Neural progenitor cell (in vitro differentiated cells): ENCODE data around the gene FAM90A26. TPM values are rescaled to one million over a fixed set of nuclear protein-coding genes. Genes with fewer than 3 reads are reported as not detected.
"Not testable (repeated sequence)": the region's sequence is repeated elsewhere in the genome, so short reads cannot be mapped to it uniquely, and the experiment has no call there.

Source experiments
- DNase-seq: peaks from one replicate; pipeline ENCODE4 v3.0.0-alpha.2; 2016; ENCODE audit warnings: low spot score
- H2AFZ ChIP-seq: fragments of 200-600 bp; sonication (generic); replicated peaks from 2 replicates; pipeline ENCODE4 v1.6.1; 2016; ENCODE audit warnings: antibody characterized with exemption
- H3F3A ChIP-seq: fragments of 200-600 bp; sonication (generic); 2 replicates; pipeline ENCODE4 v1.6.1; 2016; ENCODE audit warnings: antibody characterized with exemption, low read depth
- H3K27ac ChIP-seq: fragments of 200-600 bp; sonication (generic); 2 replicates; pipeline ENCODE4 v1.5.1; 2016; ENCODE audit warnings: mild to moderate bottlenecking
- H3K27me3 ChIP-seq: fragments of 200-600 bp; sonication (generic); 2 replicates; pipeline ENCODE4 v1.6.1; 2016; ENCODE audit warnings: mild to moderate bottlenecking, moderate library complexity
- H3K36me3 ChIP-seq: fragments of 200-600 bp; sonication (generic); 2 replicates; pipeline ENCODE4 v1.5.1; 2016
- H3K4me1 ChIP-seq: fragments of 200-600 bp; sonication (generic); 2 replicates; pipeline ENCODE4 v1.6.1; 2016; ENCODE audit warnings: mixed run types
- H3K4me2 ChIP-seq: fragments of 200-600 bp; sonication (generic); 2 replicates; pipeline ENCODE4 v1.6.1; 2016
- H3K4me3 ChIP-seq: fragments of 200-600 bp; sonication (generic); 2 replicates; pipeline ENCODE4 v1.5.1; 2016
- H3K79me2 ChIP-seq: fragments of 200-600 bp; sonication (generic); 2 replicates; pipeline ENCODE4 v1.6.1; 2016; ENCODE audit warnings: low read depth
- H3K9ac ChIP-seq: fragments of 200-600 bp; sonication (generic); 2 replicates; pipeline ENCODE4 v1.6.1; 2016
- H3K9me3 ChIP-seq: fragments of 200-600 bp; sonication (generic); 2 replicates; pipeline ENCODE4 v1.5.1; 2016; ENCODE audit warnings: low read depth
- H4K20me1 ChIP-seq: fragments of 200-600 bp; sonication (generic); 2 replicates; pipeline ENCODE4 v1.6.1; 2016; ENCODE audit warnings: low read depth
- H3K27ac Mint-ChIP-seq: 3 replicates; pipeline ENCODE4 v1.8.0; 2021; ENCODE audit warnings: mixed read lengths
- H3K27me3 Mint-ChIP-seq: 2 replicates; pipeline ENCODE4 v1.8.0; 2022; ENCODE audit warnings: low read depth, mild to moderate bottlenecking, inconsistent platforms, moderate library complexity, mixed read lengths; ENCODE audit not compliant: insufficient read depth
- H3K36me3 Mint-ChIP-seq: 3 replicates; pipeline ENCODE4 v1.8.0; 2021; ENCODE audit warnings: mixed read lengths
- H3K4me1 Mint-ChIP-seq: 3 replicates; pipeline ENCODE4 v1.8.0; 2021; ENCODE audit warnings: mixed read lengths
- H3K4me3 Mint-ChIP-seq: 3 replicates; pipeline ENCODE4 v1.8.0; 2021; ENCODE audit warnings: mild to moderate bottlenecking, moderate library complexity, mixed read lengths
- H3K9me3 Mint-ChIP-seq: 3 replicates; pipeline ENCODE4 v1.8.0; 2020; ENCODE audit warnings: mixed read lengths
- total RNA-seq: library from RNA; depleted of rRNA; stranded (reverse); fragments of >200 nt; gene quantifications from 2 replicates; pipeline ENCODE4 v1.2.3, GENCODE V29; 2015; ENCODE audit warnings: low replicate concordance
- TF ChIP-seq, protein P1 (sequence below): fragments of 200-600 bp; sonication (generic); IDR thresholded peaks from 2 replicates; pipeline ENCODE4 v1.5.1; 2017; ENCODE audit warnings: antibody characterized with exemption, mild to moderate bottlenecking

FAM90A26 gene
- total RNA-seq, 1 donor from 2014 or later, result not detected

DNA sequence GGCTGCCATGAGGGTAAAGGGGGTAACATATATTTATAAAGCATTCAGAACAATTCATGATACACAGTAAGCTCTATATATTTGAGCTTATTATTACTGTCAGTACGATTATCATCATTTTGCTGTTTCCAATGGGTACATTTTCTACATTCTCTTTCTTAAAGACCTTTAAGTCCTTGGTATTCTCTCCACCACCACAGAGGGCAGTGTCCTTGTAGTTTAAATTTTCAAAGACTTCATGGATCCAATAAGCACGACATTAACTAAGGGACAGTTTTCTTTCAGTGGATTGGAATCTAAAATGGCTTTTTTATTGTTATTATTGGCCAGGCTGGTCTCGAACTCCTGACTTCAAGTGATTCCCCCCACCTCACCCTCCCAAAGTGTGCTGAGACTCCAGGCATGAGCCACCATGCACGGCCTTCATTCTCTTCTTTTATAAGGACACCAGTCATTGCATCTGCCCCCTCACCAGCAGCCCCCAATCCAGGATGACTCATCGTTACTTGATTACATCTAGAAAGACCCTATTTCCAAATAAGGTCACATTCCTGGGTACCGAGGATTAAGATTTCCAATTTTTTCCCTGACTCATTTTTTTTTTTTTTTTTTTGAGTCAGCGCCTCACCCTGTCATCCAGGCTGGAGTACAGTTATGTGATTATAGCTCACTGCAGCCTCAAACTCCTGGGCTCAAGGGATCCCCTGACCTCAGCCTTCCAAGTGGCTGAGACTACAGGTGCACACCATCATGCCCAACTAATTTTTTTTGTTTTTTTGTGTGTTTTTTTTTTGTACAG lies 21.4 kb upstream of the FAM90A26 start:
- not testable (repeated sequence) for H3K27ac ChIP-seq, H3K9me3 ChIP-seq, H3K36me3 Mint-ChIP-seq, H3K4me2 ChIP-seq, H3K4me1 ChIP-seq, DNase-seq, H3F3A ChIP-seq, H3K79me2 ChIP-seq, H3K4me3 ChIP-seq, H3K36me3 ChIP-seq, H3K4me3 Mint-ChIP-seq, H2AFZ ChIP-seq, H3K27me3 ChIP-seq, H3K4me1 Mint-ChIP-seq, H3K9me3 Mint-ChIP-seq, H3K27me3 Mint-ChIP-seq, H3K9ac ChIP-seq, H4K20me1 ChIP-seq, H3K27ac Mint-ChIP-seq

DNA sequence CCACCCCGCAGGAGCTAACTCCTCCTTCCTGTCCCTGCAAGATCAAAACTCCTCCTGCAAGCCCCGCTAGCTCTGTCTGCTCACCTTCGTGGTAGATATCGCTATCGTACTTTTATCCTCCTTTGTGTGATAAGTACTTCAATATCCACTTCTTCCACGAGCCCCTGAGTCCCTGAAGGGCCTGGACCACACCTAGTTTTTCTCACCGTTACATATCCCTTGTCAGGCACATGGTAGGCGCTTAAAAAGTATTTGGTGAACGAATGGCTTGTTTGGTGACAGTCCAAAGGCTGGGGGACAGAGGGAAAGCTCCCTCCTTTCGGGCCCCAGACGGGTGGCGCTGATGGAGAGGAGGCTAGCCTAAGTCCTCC lies 18.4 kb upstream of the FAM90A26 start:
- not testable (repeated sequence) for H3K27me3 Mint-ChIP-seq, H3K9me3 ChIP-seq, H3K9ac ChIP-seq, H3K4me1 ChIP-seq, DNase-seq, H3K36me3 ChIP-seq, H3K36me3 Mint-ChIP-seq, H3K79me2 ChIP-seq, H3K27me3 ChIP-seq, H3F3A ChIP-seq, H4K20me1 ChIP-seq
- Mint-ChIP-seq H3K9me3 (peaks cover 13% of the 10 kb centered on the region), H3K4me3 (peak overlapping the region; percentile 90), H3K4me1 (peaks cover 17% of the 10 kb centered on the region), H3K27ac (peak overlapping the region; percentile 96)
- peak overlapping the region; percentile 63 for H2AFZ ChIP-seq
- H3K27ac ChIP-seq, result peak overlapping the region; percentile 78
- H3K4me2 ChIP-seq, result peak overlapping the region; percentile 80
- peak overlapping the region; percentile 62 for H3K4me3 ChIP-seq

DNA sequence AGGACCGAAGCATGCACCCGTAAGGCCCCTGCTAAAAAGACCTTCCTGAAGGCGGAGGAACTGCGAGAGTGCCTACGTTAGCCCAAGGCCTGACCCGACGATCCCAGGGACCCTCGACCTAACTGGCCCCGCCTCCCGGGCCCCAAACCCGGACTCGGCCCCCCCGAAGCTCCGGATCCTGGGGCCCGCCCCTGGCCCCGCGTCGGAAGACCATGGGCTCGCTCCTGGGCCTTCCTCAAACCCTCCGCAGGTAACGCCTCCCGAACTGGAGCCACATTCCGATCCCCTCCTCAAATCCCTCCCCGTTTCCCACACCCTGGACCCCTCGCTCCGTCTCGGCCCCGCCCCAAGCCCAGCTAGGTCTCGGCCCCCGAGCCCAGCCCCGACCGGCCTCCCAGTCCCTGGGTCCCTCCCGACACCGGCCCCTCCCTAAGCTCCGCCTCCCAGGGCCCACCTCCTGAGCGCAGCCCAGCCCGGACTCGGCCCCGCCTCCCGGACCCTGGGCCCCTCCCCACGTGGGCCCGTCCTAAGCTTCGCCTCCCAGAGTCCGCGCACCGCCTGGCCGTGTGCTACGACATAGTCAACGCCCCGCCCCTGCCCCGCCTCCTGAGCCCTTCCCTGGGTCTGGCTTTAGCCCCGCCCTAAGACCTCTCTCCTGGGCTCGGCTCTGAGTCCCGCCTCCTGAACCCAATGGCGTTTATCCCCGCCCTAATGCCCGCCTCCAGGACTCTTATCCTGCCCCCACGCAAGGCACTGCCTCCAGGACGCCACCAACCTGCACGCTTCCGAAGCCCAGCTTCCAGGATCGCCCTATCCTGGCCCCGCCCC lies 17.8 kb upstream of the FAM90A26 start:
- not testable (repeated sequence) for H3K79me2 ChIP-seq, H3K9me3 ChIP-seq, H3K36me3 Mint-ChIP-seq, H3K4me1 ChIP-seq, H3K36me3 ChIP-seq, H3K9ac ChIP-seq, H4K20me1 ChIP-seq, H3K27me3 ChIP-seq, H3F3A ChIP-seq, H3K27me3 Mint-ChIP-seq
- Mint-ChIP-seq H3K27ac (peak overlapping the region; percentile 96), H3K4me1 (peaks cover 17% of the 10 kb centered on the region), H3K9me3 (peaks cover 13% of the 10 kb centered on the region), H3K4me3 (peak overlapping the region; percentile 90)
- H3K4me3 ChIP-seq, result peak overlapping the region; percentile 62
- peak overlapping the region; percentile 78 for H3K27ac ChIP-seq
- peak overlapping the region; percentile 80 for H3K4me2 ChIP-seq
- DNase-seq, result peak; percentile 92
- H2AFZ ChIP-seq, result peak overlapping the region; percentile 63

DNA sequence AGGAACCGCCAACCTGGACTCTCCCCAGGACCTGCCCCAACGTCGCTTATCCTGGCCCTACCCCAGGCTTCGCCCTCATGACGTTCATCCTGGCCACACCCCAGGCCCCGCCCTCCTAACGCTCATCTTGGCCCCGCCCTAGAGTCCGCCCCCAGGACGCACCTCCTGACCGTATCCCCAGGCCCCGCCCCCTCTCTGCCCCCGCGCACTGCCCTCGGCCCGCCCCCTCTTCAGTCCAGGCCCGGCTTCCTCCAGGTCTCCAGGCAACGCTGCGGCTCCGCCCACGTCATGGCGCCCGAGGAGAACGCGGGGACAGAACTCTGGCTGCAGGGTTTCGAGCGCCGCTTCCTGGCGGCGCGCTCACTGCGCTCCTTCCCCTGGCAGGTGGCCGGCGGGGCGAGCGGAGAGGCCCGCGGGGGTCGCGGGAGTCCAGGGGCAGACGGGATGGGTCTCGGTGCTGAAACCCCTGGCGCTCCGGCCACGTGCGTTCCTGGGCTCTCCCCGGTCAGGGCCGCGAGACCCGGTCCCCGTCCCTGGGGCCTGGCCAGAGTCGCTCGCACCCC lies 17.1 kb upstream of the FAM90A26 start:
- H3K79me2 ChIP-seq, H3K36me3 Mint-ChIP-seq, H3K27me3 ChIP-seq, H3K9me3 ChIP-seq, H3K27me3 Mint-ChIP-seq, H3K27ac ChIP-seq, H3F3A ChIP-seq, H3K4me1 ChIP-seq, H3K9ac ChIP-seq, H4K20me1 ChIP-seq, H3K36me3 ChIP-seq: not testable (repeated sequence)
- H3K4me2 ChIP-seq, result peak overlapping the region; percentile 72
- peak overlapping the region; percentile 90 for H3K4me3 Mint-ChIP-seq
- peak overlapping the region; percentile 54 for H3K4me3 ChIP-seq
- H3K27ac Mint-ChIP-seq, result peak overlapping the region; percentile 79
- peaks cover 17% of the 10 kb centered on the region for H3K4me1 Mint-ChIP-seq
- peak; percentile 89 for DNase-seq
- TF ChIP-seq, protein P1, sequence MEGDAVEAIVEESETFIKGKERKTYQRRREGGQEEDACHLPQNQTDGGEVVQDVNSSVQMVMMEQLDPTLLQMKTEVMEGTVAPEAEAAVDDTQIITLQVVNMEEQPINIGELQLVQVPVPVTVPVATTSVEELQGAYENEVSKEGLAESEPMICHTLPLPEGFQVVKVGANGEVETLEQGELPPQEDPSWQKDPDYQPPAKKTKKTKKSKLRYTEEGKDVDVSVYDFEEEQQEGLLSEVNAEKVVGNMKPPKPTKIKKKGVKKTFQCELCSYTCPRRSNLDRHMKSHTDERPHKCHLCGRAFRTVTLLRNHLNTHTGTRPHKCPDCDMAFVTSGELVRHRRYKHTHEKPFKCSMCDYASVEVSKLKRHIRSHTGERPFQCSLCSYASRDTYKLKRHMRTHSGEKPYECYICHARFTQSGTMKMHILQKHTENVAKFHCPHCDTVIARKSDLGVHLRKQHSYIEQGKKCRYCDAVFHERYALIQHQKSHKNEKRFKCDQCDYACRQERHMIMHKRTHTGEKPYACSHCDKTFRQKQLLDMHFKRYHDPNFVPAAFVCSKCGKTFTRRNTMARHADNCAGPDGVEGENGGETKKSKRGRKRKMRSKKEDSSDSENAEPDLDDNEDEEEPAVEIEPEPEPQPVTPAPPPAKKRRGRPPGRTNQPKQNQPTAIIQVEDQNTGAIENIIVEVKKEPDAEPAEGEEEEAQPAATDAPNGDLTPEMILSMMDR, result peak; percentile 9
- peaks cover 13% of the 10 kb centered on the region for H3K9me3 Mint-ChIP-seq
- peak overlapping the region; percentile 53 for H2AFZ ChIP-seq

DNA sequence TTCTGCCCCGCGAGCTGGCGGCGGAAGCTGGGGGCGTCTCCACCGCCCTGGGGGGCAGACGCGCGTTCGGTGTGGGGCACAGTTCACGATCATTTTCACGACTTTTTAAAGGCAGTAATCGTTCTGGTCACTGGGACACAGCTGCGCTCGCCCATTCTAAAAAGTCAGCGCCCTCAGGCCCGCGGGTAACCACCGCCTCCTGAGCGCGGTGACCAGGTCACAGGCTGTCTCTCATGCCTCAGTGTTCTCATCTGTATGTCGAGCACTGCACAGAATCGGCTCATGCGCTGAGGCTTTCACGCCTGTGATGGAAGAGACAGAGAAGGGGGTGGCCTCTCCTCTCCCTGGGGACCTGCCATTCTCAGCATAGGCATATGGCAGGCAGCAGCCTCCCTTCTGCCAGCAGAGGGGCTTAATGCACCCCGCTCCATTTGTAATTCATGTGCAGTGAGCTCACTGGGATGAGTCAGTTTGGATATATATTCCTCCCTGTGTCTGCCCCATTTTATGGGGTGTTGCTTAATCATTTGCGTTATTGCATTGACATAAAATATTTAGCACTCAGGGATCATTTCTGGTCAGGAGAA lies 16.5 kb upstream of the FAM90A26 start:
- Histone ChIP-seq H2AFZ (peak overlapping the region; percentile 53), H3K4me3 (peak overlapping the region; percentile 54), H3K4me2 (peak overlapping the region; percentile 72)
- not testable (repeated sequence) for H3K36me3 ChIP-seq, H3K9ac ChIP-seq, H4K20me1 ChIP-seq, H3K27me3 ChIP-seq, H3K36me3 Mint-ChIP-seq, H3K27ac Mint-ChIP-seq, H3K27ac ChIP-seq, H3F3A ChIP-seq, H3K4me1 ChIP-seq, H3K9me3 ChIP-seq, H3K27me3 Mint-ChIP-seq, H3K79me2 ChIP-seq
- Mint-ChIP-seq H3K4me1 (peaks cover 17% of the 10 kb centered on the region), H3K4me3 (peak overlapping the region; percentile 84), H3K9me3 (peaks cover 13% of the 10 kb centered on the region)
- peak; percentile 5 for DNase-seq

DNA sequence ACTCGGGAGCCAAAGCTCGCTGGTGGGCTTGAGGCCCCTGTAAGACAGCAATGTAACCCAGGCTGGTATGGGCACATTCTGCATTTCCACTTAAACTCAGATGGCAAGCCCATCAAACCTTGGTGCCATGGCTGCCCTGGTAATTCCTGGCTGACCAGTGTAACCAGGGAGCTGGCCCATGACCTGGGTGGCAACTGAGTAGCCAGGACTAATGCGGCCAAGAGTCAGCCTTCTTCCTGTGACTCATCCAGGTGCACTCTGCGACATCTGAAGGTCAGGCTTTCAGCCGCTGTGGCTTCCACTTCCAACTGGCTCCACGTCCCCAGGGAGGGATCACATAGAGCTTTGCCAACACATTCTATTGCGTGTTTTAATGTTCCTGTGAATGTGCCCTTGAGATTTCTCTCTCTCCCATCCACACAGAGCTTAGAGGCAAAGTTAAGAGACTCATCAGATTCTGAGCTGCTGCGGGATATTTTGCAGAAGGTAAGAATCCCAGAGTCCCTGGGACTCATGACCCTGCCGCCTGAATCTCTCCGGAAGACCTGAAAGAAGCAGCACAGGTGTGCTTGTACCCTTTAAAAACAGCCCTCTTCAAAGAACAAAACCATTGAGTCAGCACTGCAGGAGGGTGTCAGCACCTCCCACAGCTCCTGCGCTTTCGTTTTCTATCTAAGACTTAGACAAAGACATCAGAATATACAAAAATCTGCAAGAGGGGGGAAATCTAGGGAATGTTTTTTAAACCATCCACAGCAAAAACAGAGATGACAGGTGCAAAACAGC lies 14.9 kb upstream of the FAM90A26 start:
- H3K27me3 ChIP-seq, H3K27ac ChIP-seq, H2AFZ ChIP-seq, DNase-seq, H3K9me3 ChIP-seq, H3K9ac ChIP-seq, H3F3A ChIP-seq, H3K4me3 Mint-ChIP-seq, H3K27me3 Mint-ChIP-seq, H3K27ac Mint-ChIP-seq, H3K9me3 Mint-ChIP-seq, H3K4me3 ChIP-seq, H4K20me1 ChIP-seq, H3K4me2 ChIP-seq, H3K36me3 Mint-ChIP-seq, H3K4me1 ChIP-seq, H3K36me3 ChIP-seq, H3K79me2 ChIP-seq: not testable (repeated sequence)
- peaks cover 16% of the 10 kb centered on the region for H3K4me1 Mint-ChIP-seq
